Measurements from ENCODE around the gene DNM2. TPM values are rescaled to one million over a fixed set of nuclear protein-coding genes. Genes with fewer than 3 reads are reported as not detected.

Gene DNM2
- polyA plus RNA-seq, 2 of the 4 experiments (the other 2 are of a cell fraction) = 32.9 to 58.5 TPM

GRCh38 chr19:10719466-10719961 lies 1.6 kb downstream of the DNM2 start:
- ChIA-PET POLR2A (no interaction called here), CTCF (interaction anchor here (0.7 to 7.6 kb wide), 6 partner anchors 17 to 217 kb away, joined by 3 to 90 read pairs (median 8); partner anchors contain the start of genes QTRT1 and TMED1)
- Histone ChIP-seq H3K4me1 (peaks cover 11% of the 10 kb centered on the region; the same call in 2 of the 3 replicates), H3K27ac (peak overlapping the region in 1 of 2 experiments; percentile 98; a peak in 4 of 6 replicates), H3K4me3 (peak overlapping the region; percentile 95), H3K9me3 (no peaks in the 10 kb centered on the region), H3K4me2 (peak overlapping the region; percentile 96)
- DNase-seq (ENCODE audit: low read depth in 1 of 2, low spot score in 1 of 2) (no peak), ATAC-seq (no peak), FAIRE-seq (no peak)
- WGBS (ENCODE audit: missing lambda C conversion rate) = 42% methylated on average over 3 of the region's 5 CpGs
- TF ChIP-seq FOSB (CRISPR knock-in tag; IDR thresholded peaks at IDR 0.05) = no peak
- TF ChIP-seq HOXB13 (CRISPR knock-in tag; IDR thresholded peaks at IDR 0.05; ENCODE audit: low read depth) = no peak
- no peak for TF ChIP-seq POLR2AphosphoS2 (conservative IDR thresholded peaks at IDR 0.05; ENCODE audit: low read length)
- TF ChIP-seq RNF2 (IDR thresholded peaks at IDR 0.05; ENCODE audit: borderline replicate concordance, low read depth) = no peak

- WGBS (ENCODE audit: missing lambda C conversion rate) = 92% methylated on average over 6 of the region's 6 CpGs
Measured at GRCh38 chr19:10720607-10721125, 2.8 kb downstream of the DNM2 start.

GRCh38 chr19:10723591-10723990 lies 5.7 kb downstream of the DNM2 start:
- no peak for TF ChIP-seq NR3C1 (IDR thresholded peaks at IDR 0.05)
- no peak for TF ChIP-seq CTCF (IDR thresholded peaks at IDR 0.05)
- no peak for TF ChIP-seq ZFP36 (IDR thresholded peaks at IDR 0.05; ENCODE audit: borderline replicate concordance, partially characterized antibody)
- TF ChIP-seq PBX3 (IDR thresholded peaks at IDR 0.05) = no peak
- no peak for TF ChIP-seq GATA3 (IDR thresholded peaks at IDR 0.05; ENCODE audit: borderline replicate concordance)
- no peak for TF ChIP-seq JUNB (IDR thresholded peaks at IDR 0.05)
- no peak for TF ChIP-seq HOXB5 (CRISPR knock-in tag; IDR thresholded peaks at IDR 0.05)
- no peak for TF ChIP-seq HEYL (CRISPR knock-in tag; IDR thresholded peaks at IDR 0.05)
- no peak for TF ChIP-seq EHF (CRISPR knock-in tag; IDR thresholded peaks at IDR 0.05)
- no peak for TF ChIP-seq FOSL2 (IDR thresholded peaks at IDR 0.05)
- no peak for TF ChIP-seq FOSL2 (CRISPR knock-in tag; IDR thresholded peaks at IDR 0.05)
- TF ChIP-seq RCOR1 (IDR thresholded peaks at IDR 0.05; ENCODE audit: low read depth, low read length) = no peak
- 99% methylated on average over 3 of the region's 3 CpGs for WGBS (ENCODE audit: missing lambda C conversion rate)
- ChIA-PET CTCF (interaction anchor here (1.2 kb wide), 1 partner anchor 30 kb away, joined by 5 read pairs; no protein-coding TSS in a partner anchor), POLR2A (interaction anchor here (0.7 kb wide), 1 partner anchor 115 kb away, joined by 4 read pairs; no protein-coding TSS in a partner anchor)
- Histone ChIP-seq H3K4me1 (peaks cover 11% of the 10 kb centered on the region; the same call in 2 of the 3 replicates), H3K27ac (no peak overlapping the region), H3K4me3 (no peak overlapping the region), H3K4me2 (no peak overlapping the region), H3K9me3 (no peaks in the 10 kb centered on the region)
- ATAC-seq (no peak), DNase-seq (ENCODE audit: low read depth in 1 of 2, low spot score in 1 of 2) (no peak), FAIRE-seq (no peak)

More at GRCh38 chr19:10720607-10721125, 2.8 kb downstream of the DNM2 start:
- ChIA-PET POLR2A (no interaction called here), CTCF (interaction anchor here (1.3 to 7.6 kb wide), 4 partner anchors 18 to 144 kb away, joined by 3 to 90 read pairs (median 6); partner anchors contain the start of gene QTRT1)
- DNase-seq (ENCODE audit: low read depth in 1 of 2, low spot score in 1 of 2) (no peak), ATAC-seq (no peak), FAIRE-seq (no peak)
- no peak overlapping the region for H3K27ac ChIP-seq
- H3K9me3 ChIP-seq = no peaks in the 10 kb centered on the region
- no peak overlapping the region; the same call in 2 of the 3 replicates for H3K4me2 ChIP-seq
- H3K4me1 ChIP-seq = peaks cover 11% of the 10 kb centered on the region; the same call in 2 of the 3 replicates
- TF ChIP-seq KDM1A (IDR thresholded peaks at IDR 0.05; ENCODE audit: low read depth) (0 out of 2 replicates have a peak, but pooled peaks have one; percentile 39), FOSL2 (IDR thresholded peaks at IDR 0.05) (no peak), FOSL2 (CRISPR knock-in tag; IDR thresholded peaks at IDR 0.05) (no peak), SREBF2 (IDR thresholded peaks at IDR 0.05) (no peak), HMGXB4 (CRISPR knock-in tag; IDR thresholded peaks at IDR 0.05; ENCODE audit: borderline replicate concordance) (no peak), ZFP36 (IDR thresholded peaks at IDR 0.05; ENCODE audit: borderline replicate concordance, partially characterized antibody) (no peak), EHMT2 (IDR thresholded peaks at IDR 0.05; ENCODE audit: low read depth) (no peak), ZSCAN20 (CRISPR knock-in tag; IDR thresholded peaks at IDR 0.05) (no peak), ATOH8 (CRISPR knock-in tag; IDR thresholded peaks at IDR 0.05; ENCODE audit: low read depth) (no peak)
- H3K4me3 ChIP-seq = no peak overlapping the region
